GM18870 (cell line): Measurements from ENCODE around the gene ITGB5.

Source experiments
- ATAC-seq: cut with Tn5 transposase; IDR thresholded peaks from one replicate; pipeline ENCODE4 v1.9.1; 2021; ENCODE audit warnings: moderate library complexity; ENCODE audit not compliant: unreplicated experiment

The ITGB5 gene

GRCh38 chr3:124896824-124897526 is 9.8 kb upstream of the ITGB5 start:
- ATAC-seq = no peak

DNA sequence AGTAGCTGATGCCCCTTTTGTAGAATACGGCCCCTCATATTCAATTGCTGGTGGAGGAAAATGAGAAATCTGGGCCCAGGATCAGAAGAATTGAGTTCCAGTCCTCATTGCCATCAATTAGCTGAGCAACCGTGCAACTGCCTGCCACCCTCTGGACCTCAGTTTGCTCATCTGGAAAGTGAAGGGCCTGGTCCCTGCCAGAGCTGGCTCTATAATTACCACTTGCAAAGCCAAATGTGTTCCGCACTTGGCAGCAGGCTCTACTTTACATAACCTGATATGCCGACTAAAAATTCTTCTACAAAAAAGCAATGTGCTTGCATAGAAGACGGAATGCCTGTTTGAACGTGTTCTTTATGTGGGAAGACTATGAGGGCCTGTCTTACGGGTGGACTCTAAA is 8.6 kb upstream of the ITGB5 start:
- no peak for ATAC-seq

- no peak for ATAC-seq
Observed at GRCh38 chr3:124893526-124893925, 6.4 kb upstream of the ITGB5 start.

GRCh38 chr3:124890573-124891190 is 3.5 kb upstream of the ITGB5 start:
- no peak for ATAC-seq

- ATAC-seq = no peak
Observed at GRCh38 chr3:124888482-124889441, 1.6 kb upstream of the ITGB5 start.

DNA sequence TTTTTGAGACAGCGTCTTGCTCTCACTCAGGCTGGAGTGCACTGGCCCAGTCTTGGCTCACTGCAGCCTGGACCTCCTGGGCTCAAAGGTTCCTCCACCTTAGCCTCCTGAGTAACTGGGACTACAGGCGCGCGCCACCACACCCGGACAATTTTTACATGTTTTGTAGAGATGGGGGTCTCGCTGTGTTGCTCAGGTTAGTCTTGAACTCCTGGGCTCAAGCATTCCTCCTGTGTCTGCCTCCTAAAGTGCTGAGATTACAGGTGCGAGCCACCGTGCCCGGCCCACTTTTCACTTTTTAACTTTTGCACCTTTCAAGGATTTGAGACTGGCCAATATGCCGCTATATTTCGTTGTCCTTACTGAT is 750 bp upstream of the ITGB5 start:
- no peak for ATAC-seq

GRCh38 chr3:124886168-124887056 is 753 bp downstream of the ITGB5 start:
- ATAC-seq = no peak

DNA sequence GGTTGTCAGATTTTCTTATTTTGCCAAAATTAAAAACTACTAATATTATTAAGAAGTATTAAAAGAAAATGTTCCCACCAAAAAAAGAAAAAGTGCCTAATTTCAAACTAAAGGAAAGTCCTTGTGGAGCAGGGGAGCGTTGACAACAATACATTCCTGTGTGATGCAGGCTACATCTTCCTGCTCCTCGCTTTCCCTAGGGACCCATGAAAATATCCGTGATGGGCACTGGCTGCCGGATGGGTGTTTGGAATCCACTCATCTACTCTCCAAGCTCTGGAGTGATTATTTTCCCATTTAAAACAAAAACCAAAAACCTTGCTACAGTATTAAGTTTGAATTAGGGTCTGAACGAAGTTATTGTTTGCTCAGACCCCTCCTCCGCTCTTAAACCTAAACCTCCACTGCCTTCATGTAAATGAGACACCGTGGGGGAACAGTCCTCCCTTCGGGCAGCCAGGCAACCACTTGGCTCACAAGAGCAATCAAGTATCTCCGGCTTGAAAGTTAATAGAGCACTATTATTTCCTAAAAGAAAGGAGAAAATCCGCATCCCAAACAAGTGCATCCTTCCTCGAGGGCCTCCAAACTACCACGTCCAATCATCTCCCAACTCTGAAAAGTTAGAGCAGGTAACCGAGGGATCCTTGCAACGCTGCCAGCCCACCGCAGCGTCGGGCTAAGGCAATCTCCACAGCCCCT is 1.5 kb downstream of the ITGB5 start:
- no peak for ATAC-seq

DNA sequence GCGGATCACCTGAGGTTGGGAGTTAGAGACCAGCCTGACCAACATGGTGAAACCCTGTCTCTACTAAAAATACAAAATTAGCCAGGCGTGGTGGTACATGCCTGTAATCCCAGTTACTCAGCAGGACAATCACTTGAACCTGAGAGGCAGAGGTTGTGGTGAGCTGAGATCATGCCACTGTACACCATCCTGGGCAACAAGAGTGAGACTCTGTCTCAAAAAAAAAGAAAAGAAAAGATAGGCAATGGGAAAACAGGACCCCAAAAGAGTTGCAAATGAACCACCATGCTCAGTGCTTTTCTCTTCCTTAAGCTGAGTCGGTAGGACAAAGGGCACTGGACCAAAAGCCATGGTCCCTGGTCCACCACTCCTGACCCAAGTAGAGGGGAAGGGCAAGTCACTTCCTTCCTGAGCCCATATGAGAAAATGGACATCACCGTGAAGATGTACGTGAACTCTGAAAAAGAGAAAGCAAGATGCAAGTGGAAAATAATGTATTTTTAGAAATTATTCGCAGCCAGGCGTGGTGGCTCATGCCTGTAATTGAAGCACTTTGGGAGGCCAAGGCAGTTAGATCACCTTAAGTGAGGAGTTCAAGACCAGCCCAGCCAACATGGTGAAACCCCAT is 2.6 kb downstream of the ITGB5 start:
- no peak for ATAC-seq

- no peak for ATAC-seq
Observed at GRCh38 chr3:124883766-124884473, 3.2 kb downstream of the ITGB5 start.

GRCh38 chr3:124882816-124883747 is 4.1 kb downstream of the ITGB5 start:
- no peak for ATAC-seq

GRCh38 chr3:124881976-124882697 is 5.0 kb downstream of the ITGB5 start:
- no peak for ATAC-seq

DNA sequence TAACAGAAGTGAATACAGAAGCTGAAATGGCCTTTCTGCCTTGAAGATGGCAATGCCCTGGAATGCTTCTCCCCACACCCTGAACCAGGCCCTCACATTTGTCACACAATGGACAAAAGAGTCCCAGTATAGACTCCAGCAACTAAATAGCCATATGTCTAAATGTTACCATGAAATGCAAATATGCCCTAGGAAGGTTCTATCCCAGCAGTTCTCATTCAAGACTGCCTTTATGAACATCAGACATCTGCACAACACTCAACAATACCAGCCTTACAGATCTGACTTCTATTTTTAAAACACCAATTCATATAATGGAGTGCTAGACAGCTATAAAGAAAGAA is 7.9 kb downstream of the ITGB5 start:
- no peak for ATAC-seq

GRCh38 chr3:124878561-124879336 is 8.4 kb downstream of the ITGB5 start:
- no peak for ATAC-seq

- ATAC-seq = no peak
Observed at GRCh38 chr3:124877674-124878073, 9.5 kb downstream of the ITGB5 start.

- no peak for ATAC-seq
Observed at GRCh38 chr3:124876401-124876878, 10.7 kb downstream of the ITGB5 start.

GRCh38 chr3:124873226-124873625 is 13.9 kb downstream of the ITGB5 start:
- ATAC-seq = no peak
